ENCODE results near the gene KCNE3.

GRCh38 chr11:74465291-74465708 is 2.0 kb downstream of the KCNE3 start:
- TF ChIP-seq CTCF (conservative IDR thresholded peaks at IDR 0.05 in 1 of 2, IDR thresholded peaks at IDR 0.05 in 1 of 2; ENCODE audit: extremely low read depth in 1 of 2, insufficient read depth in 1 of 2, low read depth in 1 of 2, low read length in 2 of 2) (no peak), EZH2 (IDR thresholded peaks at IDR 0.05; ENCODE audit: borderline replicate concordance, low read length) (no peak)

Measured in mammary epithelial cell (primary cell).